Right atrium auricular region (tissue), 2 donors: ENCODE data around the gene MTG2. TPM values are rescaled to one million over a fixed set of nuclear protein-coding genes. Genes with fewer than 3 reads are reported as not detected.
A peak's percentile ranks its signal among the peaks of the same experiment; 100 is the strongest.

Experiments used
- DNase-seq: peaks from one replicate; pipeline ENCODE4 v3.0.0-alpha.2; 2019; ENCODE audit warnings: low spot score
- H3K27ac ChIP-seq, 2 donors: fragments of 200-600 bp; sonication (generic); 1 replicate in 1 of 2; 2 replicates in 1 of 2; pipeline ENCODE4 v1.5.1; 2016 to 2019
- H3K27me3 ChIP-seq, 2 donors: fragments of 200-600 bp; sonication (generic); one replicate each; pipeline versions ENCODE4 v1.5.1 to v1.6.0; 2017 to 2019
- H3K36me3 ChIP-seq: fragments of 200-600 bp; sonication (generic); one replicate; pipeline ENCODE4 v1.5.1; 2016
- H3K4me1 ChIP-seq, 2 donors: fragments of 200-600 bp; sonication (generic); one replicate each; pipeline versions ENCODE4 v1.5.1 to v1.6.0; 2017 to 2019
- H3K4me3 ChIP-seq, 2 donors: fragments of 200-600 bp; sonication (generic); 1 replicate in 1 of 2; 2 replicates in 1 of 2; pipeline ENCODE4 v1.5.1; 2017 to 2019; ENCODE audit warnings: mild to moderate bottlenecking in 1 of 2, moderate library complexity in 1 of 2
- H3K9me3 ChIP-seq, 2 donors: fragments of 200-600 bp; sonication (generic); one replicate each; pipeline ENCODE4 v1.5.1; 2019
- total RNA-seq, 2 donors: library from RNA; depleted of rRNA; stranded (reverse); fragments of >200 nt; gene quantifications; one replicate each; pipeline ENCODE4 v1.1.0, GENCODE V29; 2016
- TF ChIP-seq, protein P1 (sequence below), 2 donors: fragments of 200-600 bp; sonication (generic); IDR thresholded peaks; one replicate each; pipeline ENCODE4 v1.5.1; 2019; ENCODE audit warnings: antibody characterized with exemption in 2 of 2

MTG2 gene
- total RNA-seq, 2 donors from 2014 or later, result 20.7 to 24.1 TPM

DNA sequence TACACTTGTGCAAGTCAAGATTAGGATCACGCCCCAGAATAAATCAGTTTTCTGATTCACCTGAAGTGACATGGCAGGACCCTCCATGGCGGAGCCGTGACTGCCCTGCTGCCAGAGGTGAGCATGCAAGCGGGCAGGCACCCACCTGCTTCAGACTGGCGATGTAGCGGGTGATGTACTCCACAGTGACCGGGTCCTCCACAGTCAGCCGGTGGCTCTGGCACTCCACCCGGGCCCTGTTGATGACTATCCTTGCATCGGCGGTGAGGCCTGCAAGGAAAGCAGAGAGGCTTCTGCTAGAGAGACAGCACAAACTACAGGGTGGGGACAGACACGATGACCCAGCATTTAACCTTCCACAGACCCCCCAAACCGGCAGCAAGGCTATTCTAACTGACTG lies 43.2 kb upstream of the MTG2 start:
- Histone ChIP-seq H3K27me3 (no peaks in the 10 kb centered on the region), H3K4me1 (peaks cover 0 to 35% of the 10 kb centered on the region in 2 donors), H3K4me3 (no peak overlapping the region), H3K9me3 (no peaks in the 10 kb centered on the region), H3K36me3 (peaks cover 63% of the 10 kb centered on the region), H3K27ac (no peak overlapping the region)
- no peak for DNase-seq
- TF ChIP-seq, protein P1, sequence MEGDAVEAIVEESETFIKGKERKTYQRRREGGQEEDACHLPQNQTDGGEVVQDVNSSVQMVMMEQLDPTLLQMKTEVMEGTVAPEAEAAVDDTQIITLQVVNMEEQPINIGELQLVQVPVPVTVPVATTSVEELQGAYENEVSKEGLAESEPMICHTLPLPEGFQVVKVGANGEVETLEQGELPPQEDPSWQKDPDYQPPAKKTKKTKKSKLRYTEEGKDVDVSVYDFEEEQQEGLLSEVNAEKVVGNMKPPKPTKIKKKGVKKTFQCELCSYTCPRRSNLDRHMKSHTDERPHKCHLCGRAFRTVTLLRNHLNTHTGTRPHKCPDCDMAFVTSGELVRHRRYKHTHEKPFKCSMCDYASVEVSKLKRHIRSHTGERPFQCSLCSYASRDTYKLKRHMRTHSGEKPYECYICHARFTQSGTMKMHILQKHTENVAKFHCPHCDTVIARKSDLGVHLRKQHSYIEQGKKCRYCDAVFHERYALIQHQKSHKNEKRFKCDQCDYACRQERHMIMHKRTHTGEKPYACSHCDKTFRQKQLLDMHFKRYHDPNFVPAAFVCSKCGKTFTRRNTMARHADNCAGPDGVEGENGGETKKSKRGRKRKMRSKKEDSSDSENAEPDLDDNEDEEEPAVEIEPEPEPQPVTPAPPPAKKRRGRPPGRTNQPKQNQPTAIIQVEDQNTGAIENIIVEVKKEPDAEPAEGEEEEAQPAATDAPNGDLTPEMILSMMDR (IDR thresholded peaks at IDR 0.05), result no peak

DNA sequence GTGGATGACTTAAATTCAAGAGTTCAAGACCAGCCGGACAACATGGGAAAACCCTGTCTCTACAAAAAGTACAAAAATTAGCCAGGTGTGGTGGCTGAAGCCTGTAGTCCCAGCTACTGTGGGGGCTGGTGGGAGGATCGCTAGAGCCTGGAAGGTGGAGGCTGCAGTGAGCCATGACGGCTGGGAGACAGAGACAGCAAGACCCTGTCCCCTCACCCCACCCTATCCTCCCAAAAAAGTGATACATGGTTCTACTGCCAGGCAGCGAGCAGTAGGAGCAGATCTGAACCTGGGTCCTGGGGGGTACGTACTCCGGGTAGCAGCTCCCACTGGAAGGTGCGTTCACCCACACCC lies 41.8 kb upstream of the MTG2 start:
- TF ChIP-seq, protein P1 (IDR thresholded peaks at IDR 0.05), result no peak
- Histone ChIP-seq H3K27ac (peak overlapping the region; percentile 89 to 96), H3K36me3 (peaks cover 49% of the 10 kb centered on the region), H3K4me1 (peaks cover 0 to 42% of the 10 kb centered on the region in 2 donors), H3K27me3 (no peaks in the 10 kb centered on the region), H3K9me3 (no peaks in the 10 kb centered on the region), H3K4me3 (no peak overlapping the region)
- DNase-seq, result no peak

DNA sequence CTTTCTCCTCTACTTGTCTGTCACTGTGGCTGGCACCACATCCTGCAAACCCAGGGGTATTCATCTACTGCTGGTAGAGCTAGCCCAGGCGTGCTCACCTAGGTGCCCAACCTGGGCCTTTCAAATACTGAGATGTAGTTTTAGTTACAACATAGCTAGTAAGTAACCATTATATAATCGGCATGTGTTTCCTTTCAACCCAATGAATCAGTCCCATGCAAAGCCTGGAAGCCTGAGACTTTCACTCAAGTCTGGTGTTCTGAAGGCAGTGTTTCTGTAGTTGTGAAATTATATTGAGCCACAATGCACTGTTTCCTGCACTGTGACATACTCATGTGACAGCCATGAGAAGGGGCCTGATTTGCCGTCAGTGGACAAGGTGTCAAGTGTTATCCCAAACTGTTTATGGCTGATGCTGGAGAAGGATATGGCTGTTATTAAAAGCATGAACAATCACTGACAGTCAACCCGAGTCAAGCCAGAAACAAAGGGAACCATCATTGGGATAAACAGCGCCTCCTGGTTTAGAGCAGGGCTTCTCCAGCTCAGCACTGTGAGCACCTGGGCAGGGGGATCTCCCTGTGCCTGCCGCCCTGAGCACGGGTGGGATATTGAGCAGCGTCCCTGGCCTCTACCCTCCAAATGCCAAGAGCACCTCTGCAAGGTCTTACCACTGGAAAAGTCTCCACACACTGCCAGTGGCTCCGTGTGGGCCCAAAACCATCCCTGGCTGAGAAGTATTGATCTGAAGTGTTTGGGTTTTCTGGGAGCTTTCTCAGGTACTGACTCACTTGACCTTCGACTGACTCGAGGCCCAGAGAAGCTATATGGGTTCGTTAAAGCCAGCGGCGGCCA lies 41.2 kb upstream of the MTG2 start:
- Histone ChIP-seq H3K4me1 (peaks cover 0 to 42% of the 10 kb centered on the region in 2 donors), H3K27ac (peak overlapping the region; percentile 89 to 96), H3K27me3 (no peaks in the 10 kb centered on the region), H3K36me3 (peaks cover 43% of the 10 kb centered on the region), H3K4me3 (peak overlapping the region; percentile 85 to 92), H3K9me3 (no peaks in the 10 kb centered on the region)
- TF ChIP-seq, protein P1 (IDR thresholded peaks at IDR 0.05), result peak in 1 of 2 donors; percentile 46
- DNase-seq, result no peak

DNA sequence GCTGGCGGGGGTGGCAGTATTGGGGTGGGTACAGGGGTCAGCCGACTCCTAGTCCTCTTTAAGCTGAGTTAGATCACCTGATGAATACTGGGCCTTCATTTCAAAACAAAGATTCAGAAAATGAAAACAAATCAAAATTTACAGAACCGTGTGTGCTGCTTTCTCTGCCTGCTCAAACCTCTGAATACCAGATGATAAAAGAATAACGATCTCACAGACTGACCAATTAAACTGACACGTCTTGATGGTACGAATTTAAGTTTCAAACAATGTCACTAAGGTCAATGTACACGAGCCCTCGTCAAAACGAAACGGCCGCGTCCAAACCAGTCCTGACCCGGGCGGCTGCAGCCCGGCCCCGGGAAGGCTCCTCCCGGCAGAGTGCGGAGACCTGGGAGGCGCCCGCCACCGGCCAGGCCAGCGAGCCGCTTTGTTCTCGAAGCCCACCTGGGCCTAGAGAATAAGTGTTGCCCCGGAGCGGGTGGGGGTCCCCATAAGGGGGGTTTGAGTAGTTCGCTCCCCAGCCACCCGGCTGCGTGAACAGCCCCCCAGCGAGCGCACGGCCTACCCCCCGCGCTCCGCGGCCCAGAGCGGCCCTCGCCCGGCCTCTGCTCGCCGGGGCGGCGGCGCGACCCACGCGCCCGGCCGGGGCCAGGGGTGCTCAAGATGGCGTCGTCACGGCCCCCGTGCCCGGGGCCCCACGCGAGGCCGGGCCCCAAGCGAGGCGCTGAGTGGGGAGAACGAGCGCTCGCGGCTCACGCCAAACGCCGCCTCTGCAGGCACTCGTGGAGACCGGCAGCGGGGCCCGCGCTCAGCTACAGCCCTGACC lies 40.4 kb upstream of the MTG2 start:
- H3K4me1 ChIP-seq, result peaks cover 0 to 46% of the 10 kb centered on the region in 2 donors
- H3K9me3 ChIP-seq, result no peaks in the 10 kb centered on the region
- peak overlapping the region; percentile 85 to 92 for H3K4me3 ChIP-seq
- no peaks in the 10 kb centered on the region for H3K27me3 ChIP-seq
- peak overlapping the region; percentile 89 to 96 for H3K27ac ChIP-seq
- no peak for DNase-seq
- H3K36me3 ChIP-seq, result peaks cover 35% of the 10 kb centered on the region
- TF ChIP-seq, protein P1 (IDR thresholded peaks at IDR 0.05), result no peak

DNA sequence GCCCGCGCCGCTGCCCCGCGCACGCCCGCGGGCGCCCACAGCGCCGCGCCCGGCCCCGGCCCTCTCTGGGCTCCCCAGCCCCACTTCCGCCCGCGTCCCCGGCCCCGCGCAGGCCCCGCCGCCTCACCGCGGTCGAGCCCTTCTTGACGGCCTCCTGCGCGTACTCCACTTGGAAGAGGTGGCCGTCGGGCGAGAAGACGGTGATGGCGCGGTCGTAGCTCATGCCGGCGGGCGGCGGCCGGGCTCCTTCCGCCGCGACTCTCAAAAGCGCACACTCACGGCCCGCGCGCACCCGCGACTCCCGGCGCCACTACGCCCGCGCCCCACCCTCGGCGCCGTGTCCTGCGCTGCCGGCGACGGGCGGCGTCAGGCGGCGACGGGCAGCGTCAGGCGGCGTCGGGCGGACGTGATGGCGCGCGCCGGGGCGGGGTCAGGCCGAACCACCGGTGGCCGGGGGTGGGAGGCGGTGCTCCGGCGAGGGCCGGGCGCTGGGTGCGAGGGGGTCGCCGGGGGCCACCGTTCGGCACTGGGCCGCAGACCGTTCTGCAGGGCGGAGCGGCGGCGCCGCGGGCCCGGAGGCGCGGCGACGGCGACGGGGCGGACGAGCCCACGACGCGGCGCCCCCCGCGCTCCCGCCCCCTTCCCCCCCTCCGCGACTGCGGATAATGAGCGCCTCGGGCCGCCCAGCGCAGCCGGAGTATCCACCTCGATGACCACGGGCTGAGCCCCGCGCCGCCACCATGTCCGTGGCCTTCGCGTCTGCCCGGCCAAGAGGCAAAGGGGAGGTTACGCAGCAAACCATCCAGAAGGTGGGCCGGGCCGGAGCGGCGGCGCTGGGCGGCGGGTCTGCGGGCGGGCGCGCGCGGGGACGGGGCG lies 39.5 kb upstream of the MTG2 start, which contains the start of the genes PSMA7 and SS18L1:
Gene PSMA7 (minus strand): TSS at position 314 of the 876 bp plus-strand sequence. CDS start 91 bp downstream, at position 223.
Gene SS18L1 (plus strand): TSS at position 689 of the 876 bp plus-strand sequence. CDS start 52 bp downstream, at position 741.
- peaks cover 0 to 46% of the 10 kb centered on the region in 2 donors for H3K4me1 ChIP-seq
- peak within 1 kb of the TSS; percentile 85 to 92 for H3K4me3 ChIP-seq
- peak; percentile 86 for DNase-seq
- peaks cover 26% of the 10 kb centered on the region for H3K36me3 ChIP-seq
- H3K27me3 ChIP-seq, result no peaks in the 10 kb centered on the region
- TF ChIP-seq, protein P1 (IDR thresholded peaks at IDR 0.05), result no peak
- peak within 1 kb of the TSS; percentile 89 to 96 for H3K27ac ChIP-seq
- H3K9me3 ChIP-seq, result no peaks in the 10 kb centered on the region
